Hepatocyte (in vitro differentiated cells): ENCODE data around the gene SPDEF. TPM values are rescaled to one million over a fixed set of nuclear protein-coding genes. Genes with fewer than 3 reads are reported as not detected.

Experiments used
- DNase-seq: peaks from one replicate; pipeline ENCODE4 v3.0.0-alpha.2; 2016; ENCODE audit warnings: low spot score
- H2AFZ ChIP-seq: fragments of 200-600 bp; sonication (generic); 2 replicates; pipeline ENCODE4 v1.6.0; 2016; ENCODE audit warnings: antibody characterized with exemption, mild to moderate bottlenecking
- H3K27ac ChIP-seq: fragments of 200-600 bp; sonication (generic); 2 replicates; pipeline ENCODE4 v1.5.1; 2016; ENCODE audit warnings: mild to moderate bottlenecking
- H3K27me3 ChIP-seq: fragments of 200-600 bp; sonication (generic); 2 replicates; pipeline ENCODE4 v1.6.1; 2016
- H3K36me3 ChIP-seq: fragments of 200-600 bp; sonication (generic); replicated peaks from 2 replicates; pipeline ENCODE4 v1.5.1; 2016; ENCODE audit warnings: low read depth; ENCODE audit not compliant: insufficient read depth
- H3K4me1 ChIP-seq: fragments of 200-600 bp; sonication (generic); 2 replicates; pipeline ENCODE4 v1.5.1; 2016; ENCODE audit warnings: mild to moderate bottlenecking, moderate library complexity; ENCODE audit not compliant: insufficient read depth
- H3K4me2 ChIP-seq: fragments of 200-600 bp; sonication (generic); 2 replicates; pipeline ENCODE4 v1.6.0; 2016
- H3K4me3 ChIP-seq: fragments of 200-600 bp; sonication (generic); 2 replicates; pipeline ENCODE4 v1.5.1; 2016; ENCODE audit warnings: mild to moderate bottlenecking
- H3K79me2 ChIP-seq: fragments of 200-600 bp; sonication (generic); 2 replicates; pipeline ENCODE4 v1.6.0; 2017; ENCODE audit warnings: mild to moderate bottlenecking
- H3K9me2 ChIP-seq: fragments of 200-600 bp; sonication (generic); replicated peaks from 2 replicates; pipeline ENCODE4 v1.6.0; 2017; ENCODE audit warnings: mild to moderate bottlenecking; ENCODE audit not compliant: insufficient read depth
- H3K9me3 ChIP-seq: fragments of 200-600 bp; sonication (generic); 2 replicates; pipeline ENCODE4 v1.5.1; 2016; ENCODE audit warnings: low read depth, mild to moderate bottlenecking
- H4K20me1 ChIP-seq: fragments of 200-600 bp; sonication (generic); 2 replicates; pipeline ENCODE4 v1.6.0; 2016; ENCODE audit warnings: mild to moderate bottlenecking; ENCODE audit not compliant: insufficient read depth, poor library complexity, severe bottlenecking
- CTCF ChIP-seq: fragments of 200-600 bp; sonication (generic); IDR thresholded peaks from 2 replicates; pipeline ENCODE4 v1.5.1; 2016; ENCODE audit warnings: antibody characterized with exemption, mild to moderate bottlenecking; ENCODE audit not compliant: poor library complexity
- EZH2 ChIP-seq: fragments of 200-600 bp; sonication (generic); IDR thresholded peaks from 2 replicates; pipeline ENCODE4 v1.6.1; 2016; ENCODE audit warnings: antibody characterized with exemption, mild to moderate bottlenecking, borderline replicate concordance
- EZH2phosphoT487 ChIP-seq: fragments of 200-600 bp; sonication (generic); IDR thresholded peaks from one replicate; pipeline ENCODE4 v1.6.1; 2018; ENCODE audit warnings: antibody characterized with exemption, mild to moderate bottlenecking, low read depth, moderate library complexity; ENCODE audit not compliant: unreplicated experiment, severe bottlenecking
- WGBS: methylation state at CpG from one replicate; pipeline ENCODE4 v1.1.6; 2016; ENCODE audit warnings: low lambda C conversion rate; ENCODE audit errors: missing lambda C conversion rate; 5-methylcytosine and 5-hydroxymethylcytosine counted together
- polyA plus RNA-seq: library from polyadenylated mRNA; unstranded; fragments of >200 nt; fragmentation: Nextera tagmentation; extraction: Ambion mirVana; gene quantifications from 2 replicates; pipeline ENCODE4 v1.2.1, GENCODE V29; 2016
- total RNA-seq: library from RNA; depleted of rRNA; stranded (reverse); fragments of >200 nt; gene quantifications from 2 replicates; pipeline ENCODE4 v1.2.3, GENCODE V29; 2014

The SPDEF gene
- total and polyA plus RNA-seq, 2 experiments from 2014 or later = 0.80 to 1.5 TPM

DNA sequence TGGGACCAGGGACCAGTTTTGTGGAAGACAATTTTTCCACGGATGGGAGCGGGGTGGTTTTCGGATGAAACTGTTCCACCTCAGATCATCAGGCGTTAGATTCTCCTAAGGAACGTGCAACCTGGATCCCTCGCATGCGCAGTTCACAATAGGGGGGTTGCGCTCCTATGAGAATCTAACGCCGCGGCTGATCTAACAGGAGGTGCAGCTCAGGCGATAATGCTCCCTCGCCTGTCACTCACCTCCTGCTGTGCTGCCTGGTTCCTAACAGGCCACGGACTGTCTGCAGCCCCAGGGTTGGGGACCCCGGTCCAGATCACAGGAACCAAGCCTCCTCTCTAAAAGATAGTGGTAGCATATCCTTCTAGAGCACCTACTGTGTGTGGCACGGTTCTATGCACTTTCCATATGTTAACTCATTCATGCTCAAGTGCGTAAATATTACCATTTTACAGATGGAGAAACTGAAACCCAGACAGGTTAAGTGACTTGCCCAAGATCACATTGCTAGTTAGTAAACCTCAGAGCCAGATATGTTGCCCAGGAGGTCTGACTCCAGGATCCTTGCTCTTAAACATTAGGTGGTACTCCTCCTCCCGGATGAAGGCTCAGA is 25.3 kb downstream of the SPDEF start:
- Histone ChIP-seq H3K27me3 (no peaks in the 10 kb centered on the region), H4K20me1 (no peaks in the 10 kb centered on the region), H3K9me2 (no peaks in the 10 kb centered on the region), H3K9me3 (no peaks in the 10 kb centered on the region), H3K4me3 (no peak overlapping the region), H3K79me2 (no peaks in the 10 kb centered on the region), H3K4me2 (no peak overlapping the region), H3K27ac (no peak overlapping the region), H2AFZ (no peak overlapping the region), H3K36me3 (no peaks in the 10 kb centered on the region), H3K4me1 (peaks cover 6% of the 10 kb centered on the region)
- TF ChIP-seq EZH2phosphoT487 (no peak), EZH2 (no peak), CTCF (no peak)
- WGBS = 93% methylated on average over 18 of the region's 18 CpGs
- no peak for DNase-seq

GRCh38 chr6:34529665-34530327 is 26.3 kb downstream of the SPDEF start:
- Histone ChIP-seq H2AFZ (no peak overlapping the region), H3K4me2 (no peak overlapping the region), H3K4me3 (no peak overlapping the region), H3K79me2 (no peaks in the 10 kb centered on the region), H3K27ac (no peak overlapping the region), H3K27me3 (no peaks in the 10 kb centered on the region), H3K4me1 (peaks cover 8% of the 10 kb centered on the region), H3K9me3 (no peaks in the 10 kb centered on the region), H4K20me1 (no peaks in the 10 kb centered on the region), H3K36me3 (no peaks in the 10 kb centered on the region), H3K9me2 (no peaks in the 10 kb centered on the region)
- TF ChIP-seq CTCF (no peak), EZH2phosphoT487 (no peak), EZH2 (no peak)
- 86% methylated on average over 10 of the region's 10 CpGs for WGBS
- DNase-seq = peak; percentile 32

DNA sequence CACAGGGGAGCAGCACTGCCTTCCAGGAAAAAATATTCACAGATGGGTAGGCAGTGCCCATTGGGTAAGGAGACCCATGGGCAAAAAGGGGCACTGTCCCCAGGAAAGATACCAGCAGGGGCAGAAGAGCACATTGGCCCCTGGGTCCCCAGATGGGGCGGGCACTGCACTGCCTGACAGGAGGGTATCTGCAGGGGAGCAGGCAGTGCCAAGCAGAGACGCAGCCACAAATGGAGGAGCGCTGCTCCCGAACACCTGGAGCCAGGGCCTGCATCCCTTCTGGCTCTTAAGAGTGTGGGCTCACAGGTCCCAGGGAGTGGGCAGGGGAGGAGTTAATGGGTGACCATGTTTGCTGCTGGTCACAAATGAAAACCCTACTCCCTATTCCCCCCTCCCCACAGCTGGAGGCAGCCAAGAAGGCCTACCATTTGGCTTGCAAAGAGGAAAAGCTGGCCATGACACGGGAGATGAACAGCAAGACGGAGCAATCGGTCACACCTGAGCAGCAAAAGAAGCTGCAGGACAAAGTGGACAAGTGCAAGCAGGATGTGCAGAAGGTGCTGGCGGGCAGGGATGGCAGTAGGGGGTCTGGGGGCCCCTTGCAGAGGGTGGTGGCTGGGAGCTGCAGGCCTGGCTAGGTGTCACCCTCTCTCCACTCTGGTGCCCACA is 27.0 kb downstream of the SPDEF start:
- H3K4me2 ChIP-seq = no peak overlapping the region
- WGBS = 96% methylated on average over 8 of the region's 8 CpGs

More for the DNA sequence above, 27.0 kb downstream of the SPDEF start:
- DNase-seq = no peak
- H4K20me1 ChIP-seq = no peaks in the 10 kb centered on the region
- H3K9me3 ChIP-seq = no peaks in the 10 kb centered on the region
- H3K79me2 ChIP-seq = no peaks in the 10 kb centered on the region
- no peak overlapping the region for H3K27ac ChIP-seq
- no peaks in the 10 kb centered on the region for H3K9me2 ChIP-seq
- TF ChIP-seq EZH2 (no peak), EZH2phosphoT487 (no peak), CTCF (no peak)
- H3K4me1 ChIP-seq = peaks cover 12% of the 10 kb centered on the region
- no peaks in the 10 kb centered on the region for H3K36me3 ChIP-seq
- no peak overlapping the region for H2AFZ ChIP-seq
- no peaks in the 10 kb centered on the region for H3K27me3 ChIP-seq
- H3K4me3 ChIP-seq = no peak overlapping the region
